ENCODE data around the gene ITGB7. TPM values are rescaled to one million over a fixed set of nuclear protein-coding genes. Genes with fewer than 3 reads are reported as not detected.

Gene ITGB7
- total and polyA plus RNA-seq, 10 of the 15 experiments (the other 5 are each of a cell fraction or from before 2014, with no cell fraction given) = 54.5 to 487 (median 252) TPM

DNA sequence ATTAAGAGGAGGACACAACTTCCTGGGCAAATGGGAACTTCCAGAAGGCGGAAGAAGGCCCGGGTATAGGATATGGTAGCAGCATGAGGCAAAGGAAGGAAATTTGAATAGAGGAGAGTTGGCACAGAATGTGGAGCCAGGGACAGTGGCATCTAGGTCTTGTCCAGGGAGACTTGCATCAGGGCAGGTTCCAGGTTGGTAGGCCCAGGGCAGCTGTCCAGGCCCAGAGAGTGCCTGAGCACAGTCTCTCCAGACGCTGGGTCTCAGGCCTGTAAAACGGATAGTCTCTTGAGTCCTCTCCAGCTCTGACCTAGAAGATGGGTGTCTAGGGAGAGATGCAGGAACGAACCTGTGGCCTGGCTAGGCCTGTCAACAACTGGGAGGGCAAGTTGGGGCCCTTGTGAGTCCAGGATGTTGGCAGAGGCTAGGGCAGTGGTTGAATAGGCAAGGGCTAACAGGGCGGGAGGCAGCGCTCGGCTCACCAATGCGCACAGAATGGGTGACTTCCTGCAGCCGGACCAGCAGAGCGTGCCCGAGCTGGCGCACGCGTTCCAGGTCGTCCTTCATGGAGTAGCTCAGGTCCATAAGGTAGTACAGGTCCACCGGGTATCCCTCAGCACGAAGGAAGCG lies 9.9 kb downstream of the ITGB7 start:
- Histone ChIP-seq H3K4me1 (ENCODE audit: control insufficient read depth, insufficient read depth, low read length) (peaks cover 33% of the 10 kb centered on the region), H3K9ac (ENCODE audit: control insufficient read depth, insufficient read depth, low read length) (no peak overlapping the region), H3K27me3 (replicated peaks in 1 of 2; ENCODE audit: control insufficient read depth in 2 of 2, insufficient read depth in 2 of 2, low read length in 1 of 2) (no peaks in the 10 kb centered on the region), H3K9me3 (replicated peaks; ENCODE audit: control insufficient read depth, insufficient read depth, low read length) (no peaks in the 10 kb centered on the region), H2AFZ (ENCODE audit: control insufficient read depth, low read depth, low read length) (no peak overlapping the region), H3K36me3 (ENCODE audit: control insufficient read depth in 2 of 2, insufficient read depth in 2 of 2, low read length in 1 of 2) (peaks cover 48 to 61% of the 10 kb centered on the region in 2 experiments), H3K27ac (ENCODE audit: control insufficient read depth, insufficient read depth) (no peak overlapping the region), H3K79me2 (ENCODE audit: control insufficient read depth, insufficient read depth, low read length) (peaks cover 26% of the 10 kb centered on the region), H3K4me2 (ENCODE audit: control insufficient read depth, insufficient read depth) (no peak overlapping the region), H4K20me1 (ENCODE audit: control insufficient read depth, insufficient read depth) (no peaks in the 10 kb centered on the region), H3K4me3 (no peak overlapping the region)
- ChIA-PET SMC1A (ENCODE audit: uncharacterized antibody, unreplicated experiment) (interaction anchor here (1.3 to 2.3 kb wide), 2 partner anchors 9 to 38 kb away, joined by 5 to 10 read pairs; no protein-coding TSS in a partner anchor), POLR2A (interaction anchor here (0.7 to 1.2 kb wide), 2 partner anchors 9 to 116 kb away, joined by 3 to 5 read pairs; no protein-coding TSS in a partner anchor), CTCF (interaction anchor here (0.9 to 7.7 kb wide), 6 partner anchors 8 to 131 kb away, joined by 3 to 78 read pairs (median 14); partner anchors contain the start of genes CSAD, ITGB7 and ZNF740), RAD21 (ENCODE audit: unreplicated experiment) (interaction anchor here (0.6 to 3.6 kb wide), 4 partner anchors 14 to 54 kb away, joined by 3 to 25 read pairs (median 4); a partner anchor contains a TSS)
- WGBS (ENCODE audit: insufficient coverage, insufficient replicate concordance, low lambda C conversion rate, missing lambda C conversion rate) = 56% methylated on average over 19 of the region's 19 CpGs
- intact Hi-C loops (cut with micrococcal nuclease; ENCODE audit: unreplicated experiment) = no loop called here
- DNase-seq (ENCODE audit: low read depth, low spot score) (no peak), ATAC-seq (no peak), FAIRE-seq (no peak)
- in situ Hi-C loops (cut with MboI) = no loop called here
- TF ChIP-seq, protein P1, sequence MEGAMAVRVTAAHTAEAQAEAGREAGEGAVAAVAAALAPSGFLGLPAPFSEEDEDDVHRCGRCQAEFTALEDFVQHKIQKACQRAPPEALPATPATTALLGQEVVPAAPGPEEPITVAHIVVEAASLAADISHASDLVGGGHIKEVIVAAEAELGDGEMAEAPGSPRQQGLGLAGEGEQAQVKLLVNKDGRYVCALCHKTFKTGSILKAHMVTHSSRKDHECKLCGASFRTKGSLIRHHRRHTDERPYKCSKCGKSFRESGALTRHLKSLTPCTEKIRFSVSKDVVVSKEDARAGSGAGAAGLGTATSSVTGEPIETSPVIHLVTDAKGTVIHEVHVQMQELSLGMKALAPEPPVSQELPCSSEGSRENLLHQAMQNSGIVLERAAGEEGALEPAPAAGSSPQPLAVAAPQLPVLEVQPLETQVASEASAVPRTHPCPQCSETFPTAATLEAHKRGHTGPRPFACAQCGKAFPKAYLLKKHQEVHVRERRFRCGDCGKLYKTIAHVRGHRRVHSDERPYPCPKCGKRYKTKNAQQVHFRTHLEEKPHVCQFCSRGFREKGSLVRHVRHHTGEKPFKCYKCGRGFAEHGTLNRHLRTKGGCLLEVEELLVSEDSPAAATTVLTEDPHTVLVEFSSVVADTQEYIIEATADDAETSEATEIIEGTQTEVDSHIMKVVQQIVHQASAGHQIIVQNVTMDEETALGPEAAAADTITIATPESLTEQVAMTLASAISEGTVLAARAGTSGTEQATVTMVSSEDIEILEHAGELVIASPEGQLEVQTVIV (IDR thresholded peaks at IDR 0.05; ENCODE audit: borderline replicate concordance, partially characterized antibody) = no peak
- TF ChIP-seq MTA3 (IDR thresholded peaks at IDR 0.05; ENCODE audit: borderline replicate concordance, low read length) (no peak), MTA2 (IDR thresholded peaks at IDR 0.05; ENCODE audit: low read depth) (no peak), ESRRA (IDR thresholded peaks at IDR 0.05; ENCODE audit: low read length) (no peak), IRF4 (IDR thresholded peaks at IDR 0.05; ENCODE audit: low read depth, low read length) (no peak), SUZ12 (IDR thresholded peaks at IDR 0.05; ENCODE audit: unreplicated experiment) (no peak), CHD4 (IDR thresholded peaks at IDR 0.05) (no peak)
- no TSS peak for BruUV-seq (replicated peaks)

Measured in GM12878 (cell line).